Liver (tissue), 9 donors: Measurements from ENCODE around the gene ARHGAP21. TPM values are rescaled to one million over a fixed set of nuclear protein-coding genes. Genes with fewer than 3 reads are reported as not detected.

Source experiments
- DNase-seq: peaks from one replicate; pipeline ENCODE4 v3.0.0-alpha.2; 2017; ENCODE audit warnings: low spot score
- H3K27ac ChIP-seq, 2 donors: one replicate each; pipeline ENCODE4 v1.7.0; 2013; ENCODE audit warnings: inconsistent platforms in 2 of 2, low read length in 2 of 2, control low read depth in 1 of 2, low read depth in 1 of 2, mild to moderate bottlenecking in 1 of 2
- H3K27me3 ChIP-seq, 4 donors: one replicate each; pipeline versions ENCODE4 v1.6.1 to v1.7.0; 2013; ENCODE audit warnings: low read length in 3 of 4, inconsistent platforms in 1 of 4, mild to moderate bottlenecking in 1 of 4, moderate library complexity in 1 of 4; ENCODE audit not compliant: control insufficient read depth in 4 of 4, insufficient read depth in 4 of 4
- H3K36me3 ChIP-seq, 4 donors: one replicate each; pipeline versions ENCODE4 v1.6.1 to v1.7.0; 2013; ENCODE audit warnings: low read length in 3 of 4, mild to moderate bottlenecking in 3 of 4, low read depth in 1 of 4, moderate library complexity in 1 of 4; ENCODE audit not compliant: control insufficient read depth in 4 of 4, insufficient read depth in 3 of 4
- H3K4me1 ChIP-seq, 4 donors: one replicate each; pipeline versions ENCODE4 v1.6.1 to v1.7.0; 2013; ENCODE audit warnings: low read length in 3 of 4, mild to moderate bottlenecking in 3 of 4, moderate library complexity in 1 of 4; ENCODE audit not compliant: control insufficient read depth in 4 of 4, insufficient read depth in 4 of 4
- H3K4me3 ChIP-seq, 3 donors: one replicate each; pipeline versions ENCODE4 v1.6.1 to v1.7.0; 2013; ENCODE audit warnings: low read length in 3 of 3, control low read depth in 1 of 3, low read depth in 1 of 3, mild to moderate bottlenecking in 1 of 3
- H3K9ac ChIP-seq, 2 donors: one replicate each; pipeline ENCODE4 v1.7.0; 2013; ENCODE audit warnings: low read length in 2 of 2, mild to moderate bottlenecking in 2 of 2, moderate library complexity in 2 of 2, control low read depth in 1 of 2, low read depth in 1 of 2
- H3K9me3 ChIP-seq, 4 donors: one replicate each; pipeline versions ENCODE4 v1.6.1 to v1.7.0; 2013; ENCODE audit warnings: low read length in 3 of 4; ENCODE audit not compliant: control insufficient read depth in 4 of 4
- CTCF ChIP-seq: fragments of 150-350 bp; IDR thresholded peaks from 2 replicates; pipeline ENCODE4 v1.5.1; 2017; ENCODE audit warnings: improper control_type of control experiment, low read depth, low read length; ENCODE audit not compliant: missing input control
- EGR1 ChIP-seq, 2 donors: IDR thresholded peaks; 2 replicates each; pipeline ENCODE4 v1.6.1; 2016 to 2018; ENCODE audit warnings: antibody characterized with exemption in 2 of 2, low read depth in 2 of 2
- FOXA1 ChIP-seq: IDR thresholded peaks from 2 replicates; pipeline ENCODE4 v1.6.1; 2016; ENCODE audit warnings: antibody characterized with exemption
- FOXA2 ChIP-seq: IDR thresholded peaks from 2 replicates; pipeline ENCODE4 v1.6.1; 2016; ENCODE audit warnings: antibody characterized with exemption
- GABPA ChIP-seq, 2 donors: IDR thresholded peaks in 1 of 2; conservative IDR thresholded peaks in 1 of 2; 2 replicates each; pipeline ENCODE4 v1.6.1; 2016; ENCODE audit warnings: antibody characterized with exemption in 2 of 2, mild to moderate bottlenecking in 1 of 2, moderate library complexity in 1 of 2
- HNF4G ChIP-seq: IDR thresholded peaks from 2 replicates; pipeline ENCODE4 v1.6.1; 2016; ENCODE audit warnings: antibody characterized with exemption
- MAX ChIP-seq: IDR thresholded peaks from 2 replicates; pipeline ENCODE4 v1.6.1; 2016; ENCODE audit warnings: antibody characterized with exemption
- NR2F2 ChIP-seq: IDR thresholded peaks from 2 replicates; pipeline ENCODE4 v1.6.1; 2016; ENCODE audit warnings: antibody characterized with exemption
- RAD21 ChIP-seq, 2 donors: IDR thresholded peaks; 2 replicates each; pipeline ENCODE4 v1.6.1; 2016; ENCODE audit warnings: antibody characterized with exemption in 2 of 2, mild to moderate bottlenecking in 2 of 2
- RXRA ChIP-seq, 2 donors: IDR thresholded peaks; 2 replicates each; pipeline ENCODE4 v1.6.1; 2017 to 2018; ENCODE audit warnings: antibody characterized with exemption in 2 of 2, mild to moderate bottlenecking in 1 of 2
- SP1 ChIP-seq: IDR thresholded peaks from 2 replicates; pipeline ENCODE4 v1.6.1; 2018; ENCODE audit warnings: antibody characterized with exemption, mild to moderate bottlenecking
- TAF1 ChIP-seq: conservative IDR thresholded peaks from 2 replicates; pipeline ENCODE4 v1.6.1; 2016; ENCODE audit warnings: antibody characterized with exemption, mild to moderate bottlenecking
- WGBS: extraction: QIAGEN DNeasy Blood & Tissue Kit; methylation state at CpG from one replicate; pipeline ENCODE4 v1.1.7; 2013; 5-methylcytosine and 5-hydroxymethylcytosine counted together
- polyA plus RNA-seq, 2 donors: library from polyadenylated mRNA; stranded (reverse) in 1 of 2; unstranded in 1 of 2; fragments of 200-250 nt in 1 of 2; fragments of >200 nt in 1 of 2; fragmentation: Nextera tagmentation in 1 of 2; extraction: Ambion mirVana in 1 of 2; gene quantifications; one replicate each; pipeline versions ENCODE4 v1.2.1 to v1.2.3, GENCODE V29; 2013 to 2015
- total RNA-seq, 2 donors: library from RNA; depleted of rRNA; stranded (reverse); fragments of >200 nt; gene quantifications; one replicate each; pipeline ENCODE4 v1.2.3, GENCODE V29; 2014
- TF ChIP-seq, protein P1 (sequence below): IDR thresholded peaks from 2 replicates; pipeline ENCODE4 v1.6.1; 2016; ENCODE audit warnings: antibody characterized with exemption, mild to moderate bottlenecking
- TF ChIP-seq, protein P2 (sequence below): IDR thresholded peaks from 2 replicates; pipeline ENCODE4 v1.6.1; 2016; ENCODE audit warnings: antibody characterized with exemption
- donor health status: healthy.
- donor health status: healthy.
- donor health status: healthy.
- donor health status: healthy.
- donor health status: healthy.

ARHGAP21 gene
- total and polyA plus RNA-seq, 4 donors, result 7.8 to 30.6 (median 15.7) TPM

DNA sequence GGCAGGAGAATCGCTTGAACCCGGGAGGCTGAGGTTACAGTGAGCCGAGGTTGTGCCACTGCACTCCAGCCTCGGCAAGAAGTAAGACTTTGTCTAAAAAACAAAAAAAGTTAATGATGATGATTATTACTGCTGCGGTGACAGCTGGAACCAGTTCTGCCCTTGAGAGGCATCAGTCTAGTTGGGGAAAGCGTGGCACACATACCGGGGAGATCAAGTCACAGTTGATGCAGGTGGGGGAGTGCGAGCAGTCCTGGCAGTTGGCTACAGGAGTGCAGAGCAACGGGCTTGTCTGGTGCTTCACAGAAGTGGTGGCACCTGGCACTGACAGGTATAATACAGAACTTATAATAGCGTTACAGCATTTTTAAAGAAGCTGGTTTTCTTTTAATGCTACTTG, 173.0 kb downstream of the ARHGAP21 start:
- H3K27me3 ChIP-seq, result no peaks in the 10 kb centered on the region
- peaks cover 0 to 15% (median 7%) of the 10 kb centered on the region in 4 donors for H3K36me3 ChIP-seq
- H3K9me3 ChIP-seq, result no peaks in the 10 kb centered on the region
- H3K27ac ChIP-seq, result no peak overlapping the region
- WGBS, result 93% methylated on average over 10 of the region's 10 CpGs
- no peak for TF ChIP-seq FOXA1
- TF ChIP-seq, protein P1, sequence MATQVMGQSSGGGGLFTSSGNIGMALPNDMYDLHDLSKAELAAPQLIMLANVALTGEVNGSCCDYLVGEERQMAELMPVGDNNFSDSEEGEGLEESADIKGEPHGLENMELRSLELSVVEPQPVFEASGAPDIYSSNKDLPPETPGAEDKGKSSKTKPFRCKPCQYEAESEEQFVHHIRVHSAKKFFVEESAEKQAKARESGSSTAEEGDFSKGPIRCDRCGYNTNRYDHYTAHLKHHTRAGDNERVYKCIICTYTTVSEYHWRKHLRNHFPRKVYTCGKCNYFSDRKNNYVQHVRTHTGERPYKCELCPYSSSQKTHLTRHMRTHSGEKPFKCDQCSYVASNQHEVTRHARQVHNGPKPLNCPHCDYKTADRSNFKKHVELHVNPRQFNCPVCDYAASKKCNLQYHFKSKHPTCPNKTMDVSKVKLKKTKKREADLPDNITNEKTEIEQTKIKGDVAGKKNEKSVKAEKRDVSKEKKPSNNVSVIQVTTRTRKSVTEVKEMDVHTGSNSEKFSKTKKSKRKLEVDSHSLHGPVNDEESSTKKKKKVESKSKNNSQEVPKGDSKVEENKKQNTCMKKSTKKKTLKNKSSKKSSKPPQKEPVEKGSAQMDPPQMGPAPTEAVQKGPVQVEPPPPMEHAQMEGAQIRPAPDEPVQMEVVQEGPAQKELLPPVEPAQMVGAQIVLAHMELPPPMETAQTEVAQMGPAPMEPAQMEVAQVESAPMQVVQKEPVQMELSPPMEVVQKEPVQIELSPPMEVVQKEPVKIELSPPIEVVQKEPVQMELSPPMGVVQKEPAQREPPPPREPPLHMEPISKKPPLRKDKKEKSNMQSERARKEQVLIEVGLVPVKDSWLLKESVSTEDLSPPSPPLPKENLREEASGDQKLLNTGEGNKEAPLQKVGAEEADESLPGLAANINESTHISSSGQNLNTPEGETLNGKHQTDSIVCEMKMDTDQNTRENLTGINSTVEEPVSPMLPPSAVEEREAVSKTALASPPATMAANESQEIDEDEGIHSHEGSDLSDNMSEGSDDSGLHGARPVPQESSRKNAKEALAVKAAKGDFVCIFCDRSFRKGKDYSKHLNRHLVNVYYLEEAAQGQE, result no peak
- no peak for TF ChIP-seq CTCF
- TF ChIP-seq, protein P2, sequence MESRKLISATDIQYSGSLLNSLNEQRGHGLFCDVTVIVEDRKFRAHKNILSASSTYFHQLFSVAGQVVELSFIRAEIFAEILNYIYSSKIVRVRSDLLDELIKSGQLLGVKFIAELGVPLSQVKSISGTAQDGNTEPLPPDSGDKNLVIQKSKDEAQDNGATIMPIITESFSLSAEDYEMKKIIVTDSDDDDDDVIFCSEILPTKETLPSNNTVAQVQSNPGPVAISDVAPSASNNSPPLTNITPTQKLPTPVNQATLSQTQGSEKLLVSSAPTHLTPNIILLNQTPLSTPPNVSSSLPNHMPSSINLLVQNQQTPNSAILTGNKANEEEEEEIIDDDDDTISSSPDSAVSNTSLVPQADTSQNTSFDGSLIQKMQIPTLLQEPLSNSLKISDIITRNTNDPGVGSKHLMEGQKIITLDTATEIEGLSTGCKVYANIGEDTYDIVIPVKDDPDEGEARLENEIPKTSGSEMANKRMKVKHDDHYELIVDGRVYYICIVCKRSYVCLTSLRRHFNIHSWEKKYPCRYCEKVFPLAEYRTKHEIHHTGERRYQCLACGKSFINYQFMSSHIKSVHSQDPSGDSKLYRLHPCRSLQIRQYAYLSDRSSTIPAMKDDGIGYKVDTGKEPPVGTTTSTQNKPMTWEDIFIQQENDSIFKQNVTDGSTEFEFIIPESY, result no peak
- TF ChIP-seq TAF1, result no peak
- H3K4me3 ChIP-seq, result no peak overlapping the region
- no peaks in the 10 kb centered on the region for H3K4me1 ChIP-seq
- DNase-seq, result no peak
- no peak overlapping the region for H3K9ac ChIP-seq

GRCh38 chr10:24545585-24545984, 178.1 kb downstream of the ARHGAP21 start:
- H3K9ac ChIP-seq, result no peak overlapping the region
- no peaks in the 10 kb centered on the region for H3K4me1 ChIP-seq
- no peak overlapping the region for H3K4me3 ChIP-seq
- TF ChIP-seq FOXA2, result no peak
- TF ChIP-seq EGR1 (IDR thresholded peaks at IDR 0.05; ENCODE audit: low read depth in 2 of 2), result no peak
- TF ChIP-seq SP1, result no peak
- TF ChIP-seq HNF4G, result no peak
- no peak for TF ChIP-seq NR2F2
- TF ChIP-seq RXRA (IDR thresholded peaks at IDR 0.05), result no peak
- TF ChIP-seq TAF1, result no peak
- no peak for TF ChIP-seq MAX
- TF ChIP-seq, protein P2, result no peak
- TF ChIP-seq RAD21 (IDR thresholded peaks at IDR 0.05), result no peak
- TF ChIP-seq GABPA (IDR thresholded peaks at IDR 0.05 in 1 of 2, conservative IDR thresholded peaks at IDR 0.05 in 1 of 2), result no peak
- TF ChIP-seq CTCF, result no peak
- no peak for DNase-seq
- 92% methylated on average over 3 of the region's 3 CpGs for WGBS
- no peaks in the 10 kb centered on the region for H3K27me3 ChIP-seq
- peaks cover 8 to 59% (median 45%) of the 10 kb centered on the region in 4 donors for H3K36me3 ChIP-seq
- H3K27ac ChIP-seq, result no peak overlapping the region
- H3K9me3 ChIP-seq, result no peaks in the 10 kb centered on the region
